ENCODE results near the gene HBG1. TPM values are rescaled to one million over a fixed set of nuclear protein-coding genes. Genes with fewer than 3 reads are reported as not detected.

The HBG1 gene
- total and polyA plus RNA-seq, 9 donors, result 3.7 TPM; not detected in 8

DNA sequence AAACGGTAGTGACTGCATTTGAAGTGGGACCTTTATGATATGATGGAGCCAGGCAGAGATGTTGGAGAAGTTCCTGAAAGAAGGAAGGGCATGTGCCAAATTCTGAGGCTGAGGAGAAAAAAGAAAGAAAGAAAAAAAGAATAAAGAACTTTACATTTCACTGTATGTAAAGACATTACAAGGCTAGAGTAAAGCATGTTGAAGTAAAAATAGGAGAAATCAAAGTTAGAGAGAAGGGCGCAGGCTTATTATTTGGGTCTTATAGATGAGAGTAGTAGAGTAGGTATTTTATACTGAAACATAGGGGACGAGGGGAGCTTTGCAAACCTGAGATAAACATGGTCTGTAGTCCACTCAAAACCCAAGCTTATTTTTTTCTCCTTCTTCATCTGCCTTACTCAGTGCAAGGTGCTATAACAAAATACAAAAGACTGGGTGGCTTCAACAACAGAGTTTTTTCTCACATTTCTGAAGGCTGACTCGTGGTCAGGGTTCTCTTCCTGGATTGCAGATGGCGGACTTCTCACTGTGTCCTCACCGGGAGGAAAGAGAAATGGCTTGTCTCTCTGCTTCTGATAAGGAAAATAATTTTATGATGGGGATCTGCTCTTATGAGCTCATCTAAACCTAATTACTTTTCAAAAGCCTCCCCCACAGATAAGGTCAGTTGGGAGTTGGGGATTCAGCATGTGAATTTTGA is 2.7 kb downstream of the HBG1 start:
- Histone ChIP-seq H3K36me3 (no peaks in the 10 kb centered on the region), H3K27ac (no peak overlapping the region), H3K27me3 (no peaks in the 10 kb centered on the region), H3K4me3 (no peak overlapping the region), H3K4me1 (ENCODE audit: insufficient read depth) (no peaks in the 10 kb centered on the region), H3K9me3 (no peaks in the 10 kb centered on the region)
- intact Hi-C loops (cut with DNase I), result no loop called here
- no peak for DNase-seq
- WGBS, 3 donors, result 49 to 62% (median 53%) methylated on average over 6 of the region's 6 CpGs
- TF ChIP-seq EP300 (IDR thresholded peaks at IDR 0.05), result no peak
- no peak for TF ChIP-seq POLR2A (IDR thresholded peaks at IDR 0.05)
- TF ChIP-seq, protein P1, sequence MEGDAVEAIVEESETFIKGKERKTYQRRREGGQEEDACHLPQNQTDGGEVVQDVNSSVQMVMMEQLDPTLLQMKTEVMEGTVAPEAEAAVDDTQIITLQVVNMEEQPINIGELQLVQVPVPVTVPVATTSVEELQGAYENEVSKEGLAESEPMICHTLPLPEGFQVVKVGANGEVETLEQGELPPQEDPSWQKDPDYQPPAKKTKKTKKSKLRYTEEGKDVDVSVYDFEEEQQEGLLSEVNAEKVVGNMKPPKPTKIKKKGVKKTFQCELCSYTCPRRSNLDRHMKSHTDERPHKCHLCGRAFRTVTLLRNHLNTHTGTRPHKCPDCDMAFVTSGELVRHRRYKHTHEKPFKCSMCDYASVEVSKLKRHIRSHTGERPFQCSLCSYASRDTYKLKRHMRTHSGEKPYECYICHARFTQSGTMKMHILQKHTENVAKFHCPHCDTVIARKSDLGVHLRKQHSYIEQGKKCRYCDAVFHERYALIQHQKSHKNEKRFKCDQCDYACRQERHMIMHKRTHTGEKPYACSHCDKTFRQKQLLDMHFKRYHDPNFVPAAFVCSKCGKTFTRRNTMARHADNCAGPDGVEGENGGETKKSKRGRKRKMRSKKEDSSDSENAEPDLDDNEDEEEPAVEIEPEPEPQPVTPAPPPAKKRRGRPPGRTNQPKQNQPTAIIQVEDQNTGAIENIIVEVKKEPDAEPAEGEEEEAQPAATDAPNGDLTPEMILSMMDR (IDR thresholded peaks at IDR 0.05), result no peak

GRCh38 chr11:5245155-5245554 is 4.5 kb downstream of the HBG1 start:
- H3K4me1 ChIP-seq (ENCODE audit: insufficient read depth), result no peaks in the 10 kb centered on the region
- H3K9me3 ChIP-seq, result no peaks in the 10 kb centered on the region
- no peak for DNase-seq
- TF ChIP-seq EP300 (IDR thresholded peaks at IDR 0.05) (no peak), POLR2A (IDR thresholded peaks at IDR 0.05) (no peak)
- TF ChIP-seq, protein P1 (IDR thresholded peaks at IDR 0.05), result no peak
- H3K4me3 ChIP-seq, result no peak overlapping the region
- intact Hi-C loops (cut with DNase I), result no loop called here
- 88 to 95% (median 88%) methylated on average over 2 of the region's 2 CpGs for whole genome bisulfite sequencing, 3 donors
- H3K36me3 ChIP-seq, result no peaks in the 10 kb centered on the region
- H3K27ac ChIP-seq, result no peak overlapping the region
- H3K27me3 ChIP-seq, result no peaks in the 10 kb centered on the region

DNA sequence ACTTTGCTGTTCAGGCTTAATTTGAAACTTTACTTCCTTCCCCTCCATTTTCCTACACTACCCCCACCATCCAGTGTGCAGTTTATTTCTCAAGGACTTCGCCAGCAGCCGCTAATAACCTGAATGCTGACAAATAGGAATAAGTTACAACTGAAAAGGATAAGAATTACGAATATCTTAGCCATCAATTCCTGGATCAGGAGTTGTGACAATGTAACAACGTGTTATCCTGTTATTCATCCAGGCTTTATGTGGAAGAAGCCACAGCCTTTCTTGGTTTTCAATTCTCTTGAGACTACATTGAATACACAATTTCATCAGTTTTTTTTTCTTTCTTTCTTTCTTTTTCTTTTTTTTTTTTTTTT is 5.9 kb downstream of the HBG1 start:
- Histone ChIP-seq H3K36me3 (no peaks in the 10 kb centered on the region), H3K27me3 (no peaks in the 10 kb centered on the region), H3K27ac (no peak overlapping the region), H3K9me3 (no peaks in the 10 kb centered on the region), H3K4me1 (ENCODE audit: insufficient read depth) (no peaks in the 10 kb centered on the region), H3K4me3 (no peak overlapping the region)
- WGBS, 3 donors, result 77 to 85% (median 81%) methylated on average over 4 of the region's 4 CpGs
- TF ChIP-seq, protein P1 (IDR thresholded peaks at IDR 0.05), result no peak
- no peak for TF ChIP-seq EP300 (IDR thresholded peaks at IDR 0.05)
- no peak for TF ChIP-seq POLR2A (IDR thresholded peaks at IDR 0.05)
- intact Hi-C loops (cut with DNase I), result no loop called here
- DNase-seq, result no peak

DNA sequence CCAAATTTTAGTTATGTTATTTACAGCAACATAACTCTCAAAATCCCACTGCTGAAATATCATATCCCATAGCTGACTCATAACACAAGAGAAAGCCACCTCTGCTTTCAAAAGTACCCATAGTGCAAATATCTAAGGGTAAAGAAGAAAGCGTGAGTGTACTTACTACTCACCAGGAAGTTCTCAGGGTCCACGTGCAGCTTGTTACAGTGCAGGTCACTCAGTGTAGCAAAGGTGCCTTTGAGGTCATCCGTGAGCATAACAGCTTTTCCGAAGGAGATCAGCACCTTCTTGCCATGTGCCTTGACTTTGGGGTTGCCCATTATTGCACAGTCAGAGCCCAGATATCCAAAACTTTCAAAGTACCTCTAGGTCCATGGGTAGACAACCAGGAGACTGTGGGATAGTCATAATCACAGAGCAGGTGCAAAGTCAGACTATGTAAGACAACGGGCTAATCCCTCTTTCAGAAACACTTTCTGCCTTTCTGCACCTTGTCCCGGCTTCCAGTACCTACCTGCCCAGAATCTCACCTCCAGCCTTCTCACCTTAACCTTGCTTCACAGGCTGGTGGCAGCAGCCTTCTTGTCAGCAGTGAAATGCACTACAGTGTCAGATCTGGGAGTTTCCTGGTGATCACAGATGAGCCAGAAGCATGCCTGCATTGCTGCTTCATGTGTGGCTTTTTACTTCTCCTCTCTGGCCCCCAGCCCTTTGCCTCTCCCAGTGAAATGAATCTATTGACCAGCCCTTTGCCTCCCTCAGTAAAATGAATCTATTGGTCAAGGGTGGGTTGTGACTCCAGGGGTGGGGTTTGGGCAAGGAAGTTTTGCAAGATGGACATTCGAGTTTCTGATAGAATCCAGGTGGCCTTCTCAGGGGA is 6.5 kb downstream of the HBG1 start:
- H3K36me3 ChIP-seq, result no peaks in the 10 kb centered on the region
- no peaks in the 10 kb centered on the region for H3K9me3 ChIP-seq
- 70 to 77% (median 74%) methylated on average over 7 of the region's 7 CpGs for WGBS, 3 donors
- TF ChIP-seq, protein P1 (IDR thresholded peaks at IDR 0.05), result no peak
- TF ChIP-seq POLR2A (IDR thresholded peaks at IDR 0.05), result no peak
- no peak for TF ChIP-seq EP300 (IDR thresholded peaks at IDR 0.05)
- H3K4me1 ChIP-seq (ENCODE audit: insufficient read depth), result no peaks in the 10 kb centered on the region
- H3K4me3 ChIP-seq, result no peak overlapping the region
- H3K27me3 ChIP-seq, result no peaks in the 10 kb centered on the region
- intact Hi-C loops (cut with DNase I), result no loop called here
- no peak for DNase-seq
- no peak overlapping the region for H3K27ac ChIP-seq
